Endothelial cell of umbilical vein (primary cell): ENCODE results near the gene UBTD1. TPM values are rescaled to one million over a fixed set of nuclear protein-coding genes. Genes with fewer than 3 reads are reported as not detected.

Source experiments
- BruUV-seq: library from RNA; stranded (reverse); fragments of 400-500 nt; replicated peaks from 2 replicates; lab custom pipeline; 2021; lab: Mats Ljungman, UMichigan
- CTCF ChIA-PET: fragments of 300-600, 350-600 bp; sonication (Branson Sonifier 250); formaldehyde crosslinking; loops from one replicate; lab custom pipeline; 2021; ENCODE audit warnings: antibody characterized with exemption, inconsistent platforms; lab: Charles Lee
- POLR2A ChIA-PET: fragments of 300-600, 350-600 bp; sonication (Branson Sonifier 250); formaldehyde crosslinking; loops from one replicate; lab custom pipeline; 2021; ENCODE audit warnings: antibody characterized with exemption, inconsistent platforms; lab: Charles Lee
- DNase-seq: peaks from one replicate; pipeline ENCODE4 v3.0.0-alpha.2; 2011; ENCODE audit warnings: low read depth, low spot score
- FAIRE-seq: peaks from 2 replicates; lab custom pipeline; 2011; peaks lifted over from hg19 to GRCh38; lab: Jason Lieb, UNC
- H2AFZ ChIP-seq: 2 replicates; pipeline ENCODE4 v1.6.0; 2012; ENCODE audit warnings: low read depth, low read length, control low read depth, inconsistent platforms
- H3K27ac ChIP-seq: 2 replicates; pipeline ENCODE4 v1.5.1; 2011; ENCODE audit warnings: low read depth, mild to moderate bottlenecking, control low read depth, low read length, moderate library complexity; ENCODE audit not compliant: insufficient read depth
- H3K27me3 ChIP-seq, 2 experiments: 2 replicates each; pipeline versions ENCODE4 v1.6.0 to v1.6.1; 2011; ENCODE audit warnings: low read length in 2 of 2, mixed read lengths in 1 of 2; ENCODE audit not compliant: control insufficient read depth in 2 of 2, insufficient read depth in 2 of 2
- H3K36me3 ChIP-seq, 2 experiments: 2 replicates in 1 of 2; 3 replicates in 1 of 2; pipeline ENCODE4 v1.5.1; 2011; ENCODE audit warnings: low read length in 2 of 2, mild to moderate bottlenecking in 1 of 2, moderate library complexity in 1 of 2; ENCODE audit not compliant: control insufficient read depth in 2 of 2, insufficient read depth in 2 of 2; ENCODE audit errors: extremely low read depth in 1 of 2
- H3K4me1 ChIP-seq: 3 replicates; pipeline ENCODE4 v1.5.1; 2011; ENCODE audit warnings: mild to moderate bottlenecking, low read length; ENCODE audit not compliant: control insufficient read depth, insufficient read depth; ENCODE audit errors: extremely low read depth
- H3K4me2 ChIP-seq: 2 replicates; pipeline ENCODE4 v1.6.1; 2011; ENCODE audit warnings: low read length, control low read depth, mixed read lengths; ENCODE audit not compliant: insufficient read depth
- H3K4me3 ChIP-seq, 3 experiments: fragments of 200-600 bp in 1 of 3; sonication (generic), shearing (Covaris generic) in 1 of 3; replicated peaks in 1 of 3; 2 replicates each; pipeline ENCODE4 v1.5.1; 2011 to 2016; ENCODE audit warnings: control low read depth in 3 of 3, low read length in 3 of 3, mild to moderate bottlenecking in 2 of 3, inconsistent platforms in 1 of 3, low read depth in 1 of 3, moderate library complexity in 1 of 3; ENCODE audit not compliant: insufficient read depth in 1 of 3
- H3K79me2 ChIP-seq: 2 replicates; pipeline ENCODE4 v1.6.0; 2012; ENCODE audit warnings: low read length, inconsistent platforms; ENCODE audit not compliant: control insufficient read depth, insufficient read depth
- H3K9ac ChIP-seq: replicated peaks from 2 replicates; pipeline ENCODE3; 2011; ENCODE audit warnings: low read length, control low read depth; ENCODE audit not compliant: insufficient read depth; ENCODE audit errors: extremely low read depth
- H3K9me1 ChIP-seq: replicated peaks from 3 replicates; pipeline ENCODE4 v1.6.0; 2011; ENCODE audit warnings: mild to moderate bottlenecking, low read length; ENCODE audit not compliant: control insufficient read depth, insufficient read depth; ENCODE audit errors: extremely low read depth
- H3K9me3 ChIP-seq: replicated peaks from 2 replicates; pipeline ENCODE4 v1.5.1; 2012; ENCODE audit warnings: low read length, inconsistent platforms; ENCODE audit not compliant: control insufficient read depth, insufficient read depth
- H4K20me1 ChIP-seq: replicated peaks from 2 replicates; pipeline ENCODE3; 2011; ENCODE audit warnings: mild to moderate bottlenecking, low read length; ENCODE audit not compliant: control insufficient read depth, insufficient read depth; ENCODE audit errors: extremely low read depth
- CTCF ChIP-seq, 2 donors: IDR thresholded peaks; 1 replicate in 1 of 2; 2 replicates in 1 of 2; pipeline ENCODE4 v1.5.1; 2011; ENCODE audit warnings: low read length in 2 of 2, mild to moderate bottlenecking in 2 of 2, moderate library complexity in 2 of 2, control low read depth in 1 of 2, inconsistent platforms in 1 of 2, low read depth in 1 of 2; ENCODE audit not compliant: insufficient read depth in 1 of 2; ENCODE audit errors: extremely low read depth in 1 of 2
- EZH2 ChIP-seq: IDR thresholded peaks from 2 replicates; pipeline ENCODE4 v1.6.1; 2012; ENCODE audit warnings: borderline replicate concordance, low read depth, mild to moderate bottlenecking, moderate library complexity, low read length, inconsistent platforms; ENCODE audit not compliant: severe bottlenecking
- FOS ChIP-seq: IDR thresholded peaks from 2 replicates; pipeline ENCODE4 v1.6.1; 2011; ENCODE audit warnings: mild to moderate bottlenecking, low read length, moderate library complexity, borderline replicate concordance; ENCODE audit not compliant: insufficient read depth
- MAX ChIP-seq: IDR thresholded peaks from 2 replicates; pipeline ENCODE4 v1.6.1; 2011; ENCODE audit not compliant: insufficient read depth, insufficient read length
- MYC ChIP-seq: IDR thresholded peaks from one replicate; pipeline ENCODE4 v1.6.1; 2011; ENCODE audit warnings: mild to moderate bottlenecking, low read depth, low read length
- POLR2A ChIP-seq: IDR thresholded peaks from 2 replicates; pipeline ENCODE4 v1.6.1; 2012; ENCODE audit warnings: low read depth, mild to moderate bottlenecking, control low read depth, low read length
- dilution Hi-C: fragments of 300-500 bp; cut with MboI; formaldehyde crosslinking; loops from one replicate; pipeline ENCODE4 v1.15.0; 2019; ENCODE audit warnings: low sequenced_read_pairs; ENCODE audit not compliant: extremely low pct_ligation_motif_present
- intact Hi-C: fragments of 100-400 bp; cut with micrococcal nuclease; formaldehyde crosslinking; loops from one replicate; pipeline ENCODE4 v1.10.0; 2022
- polyA plus RNA-seq, 4 experiments: library from polyadenylated mRNA; depleted of rRNA in 3 of 4; stranded (reverse) in 3 of 4; unstranded in 1 of 4; fragments of >200 nt; gene quantifications; 2 replicates each; pipeline versions ENCODE4 v1.2.1 to v1.2.3, GENCODE V29; 2011 to 2012; ENCODE audit warnings: missing spikeins in 1 of 4
- total RNA-seq: library from RNA; stranded (reverse); gene quantifications from 2 replicates; pipeline ENCODE4 v1.2.3, GENCODE V29; 2021

Gene UBTD1
- total and polyA plus RNA-seq, 2 donors (not counting 3 experiments of a cell fraction or from before 2014, with no cell fraction given): 42.6 to 63.7 TPM

GRCh38 chr10:97474918-97475317 is 23.8 kb upstream of the UBTD1 start:
- Histone ChIP-seq H3K4me3 (no peak overlapping the region), H3K9me1 (no peaks in the 10 kb centered on the region), H3K4me2 (no peak overlapping the region), H3K79me2 (no peaks in the 10 kb centered on the region), H3K9me3 (no peaks in the 10 kb centered on the region), H3K36me3 (peaks cover 30 to 32% of the 10 kb centered on the region in 2 experiments), H3K4me1 (no peaks in the 10 kb centered on the region), H4K20me1 (no peaks in the 10 kb centered on the region), H2AFZ (no peak overlapping the region), H3K27ac (no peak overlapping the region), H3K9ac (no peak overlapping the region), H3K27me3 (no peaks in the 10 kb centered on the region)
- intact Hi-C loops: no loop called here
- POLR2A ChIA-PET: no interaction called here
- TF ChIP-seq EZH2 (no peak), MYC (no peak), POLR2A (no peak), CTCF (IDR thresholded peaks at IDR 0.05; ENCODE audit: extremely low read depth in 1 of 2, insufficient read depth in 1 of 2, low read depth in 1 of 2, low read length in 2 of 2) (no peak), FOS (no peak), MAX (no peak)
- CTCF ChIA-PET: interaction anchor here (0.8 to 1.3 kb wide), 4 partner anchors 8 to 79 kb away, joined by 3 to 4 read pairs (median 3); no protein-coding TSS in a partner anchor
- FAIRE-seq (no peak), DNase-seq (no peak)
- dilution Hi-C loops: no loop called here
- BruUV-seq: no TSS peak
